DMS53 treated with DMSO at 0.1 percent for 48 hours (cell line): ENCODE data around the gene LRMDA.
"Not testable (repeated sequence)": the region's sequence is repeated elsewhere in the genome, so short reads cannot be mapped to it uniquely, and the experiment has no call there.

Experiments
- DNase-seq: peaks from one replicate; lab custom pipeline; 2025; ENCODE audit not compliant: unreplicated experiment; lab: John Stamatoyannopoulos, UW

The LRMDA gene

GRCh38 chr10:76584466-76584865 lies 1153.0 kb downstream of the LRMDA start:
- not testable (repeated sequence) for DNase-seq
